ENCODE measurements around the gene SLC10A3. TPM values are rescaled to one million over a fixed set of nuclear protein-coding genes. Genes with fewer than 3 reads are reported as not detected.

The SLC10A3 gene
- total RNA-seq, 1 donor from 2014 or later: 3.1 TPM

Small RNAs within 50 kb of the gene (small RNA-seq; reads per million reads assigned to genes)
- gene MIR6858 (not detected), gene RN7SL697P (not detected)

Other genes starting within 250 kb of the SLC10A3 start
- gene OPN1MW3, start 233.0 kb downstream of the SLC10A3 start, total RNA-seq: not detected
- not detected for gene TEX28, start 195.5 kb downstream of the SLC10A3 start, total RNA-seq
- 0.52 TPM for gene TKTL1, start 194.8 kb downstream of the SLC10A3 start, total RNA-seq
- gene FLNA, start 116.0 kb downstream of the SLC10A3 start, total RNA-seq: 331 TPM
- gene EMD, start 111.3 kb downstream of the SLC10A3 start, total RNA-seq: 10.4 TPM
- 4,963 TPM for gene RPL10, start 92.3 kb downstream of the SLC10A3 start, total RNA-seq
- gene DNASE1L1, start 81.4 kb downstream of the SLC10A3 start, total RNA-seq: 47.0 TPM
- gene TAFAZZIN, start 79.1 kb downstream of the SLC10A3 start, total RNA-seq: 7.3 TPM
- 24.5 TPM for gene ATP6AP1, start 62.0 kb downstream of the SLC10A3 start, total RNA-seq
- 35.5 TPM for gene GDI1, start 53.5 kb downstream of the SLC10A3 start, total RNA-seq
- gene FAM50A, start 46.5 kb downstream of the SLC10A3 start, total RNA-seq: 16.7 TPM
- 9.9 TPM for gene PLXNA3, start 32.3 kb downstream of the SLC10A3 start, total RNA-seq
- gene LAGE3, start 11.3 kb downstream of the SLC10A3 start, total RNA-seq: 12.0 TPM
- 35.0 TPM for gene UBL4A, start 4.0 kb downstream of the SLC10A3 start, total RNA-seq
- gene FAM3A, start 25.6 kb upstream of the SLC10A3 start, total RNA-seq: 15.7 TPM
- gene G6PD, start 56.2 kb upstream of the SLC10A3 start, total RNA-seq: 10.4 TPM
- gene IKBKG, start 57.0 kb upstream of the SLC10A3 start, total RNA-seq: 6.8 TPM
- gene CTAG1A, start 94.5 kb upstream of the SLC10A3 start, total RNA-seq: not detected
- gene CTAG1B, start 128.7 kb upstream of the SLC10A3 start, total RNA-seq: not detected
- gene CTAG2, start 162.9 kb upstream of the SLC10A3 start, total RNA-seq: not detected